B cell (primary cell): ENCODE data around the gene SGIP1.

Experiments
- EZH2 ChIP-seq: IDR thresholded peaks from 2 replicates; pipeline ENCODE4 v1.6.1; 2012; ENCODE audit warnings: borderline replicate concordance, low read depth, mild to moderate bottlenecking, moderate library complexity, low read length; ENCODE audit not compliant: insufficient read depth, poor library complexity, severe bottlenecking
- TF ChIP-seq, protein P1 (sequence below): fragments of 200-600 bp; IDR thresholded peaks from one replicate; pipeline ENCODE4 v1.8.0; 2022; ENCODE audit warnings: antibody characterized with exemption, mild to moderate bottlenecking

DNA sequence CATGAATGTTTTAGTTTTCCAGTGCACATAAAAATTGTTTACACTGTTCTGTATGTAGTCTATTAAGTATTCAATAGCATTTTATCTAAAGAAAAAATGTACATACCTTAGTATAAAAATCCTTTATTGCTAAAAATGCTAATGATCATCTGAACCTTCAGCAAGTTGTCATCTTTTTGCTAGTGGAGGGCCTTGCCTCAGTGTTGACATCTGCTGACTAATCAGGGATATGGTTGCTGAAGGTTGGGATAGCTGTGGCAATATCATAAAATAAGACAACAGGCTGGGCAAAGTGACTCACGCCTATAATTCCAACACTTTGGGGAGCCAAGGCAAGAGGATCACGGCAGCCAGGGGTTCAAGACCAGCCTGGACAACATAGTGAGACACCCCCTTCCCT, 227.3 kb downstream of the SGIP1 start:
- TF ChIP-seq, protein P1, sequence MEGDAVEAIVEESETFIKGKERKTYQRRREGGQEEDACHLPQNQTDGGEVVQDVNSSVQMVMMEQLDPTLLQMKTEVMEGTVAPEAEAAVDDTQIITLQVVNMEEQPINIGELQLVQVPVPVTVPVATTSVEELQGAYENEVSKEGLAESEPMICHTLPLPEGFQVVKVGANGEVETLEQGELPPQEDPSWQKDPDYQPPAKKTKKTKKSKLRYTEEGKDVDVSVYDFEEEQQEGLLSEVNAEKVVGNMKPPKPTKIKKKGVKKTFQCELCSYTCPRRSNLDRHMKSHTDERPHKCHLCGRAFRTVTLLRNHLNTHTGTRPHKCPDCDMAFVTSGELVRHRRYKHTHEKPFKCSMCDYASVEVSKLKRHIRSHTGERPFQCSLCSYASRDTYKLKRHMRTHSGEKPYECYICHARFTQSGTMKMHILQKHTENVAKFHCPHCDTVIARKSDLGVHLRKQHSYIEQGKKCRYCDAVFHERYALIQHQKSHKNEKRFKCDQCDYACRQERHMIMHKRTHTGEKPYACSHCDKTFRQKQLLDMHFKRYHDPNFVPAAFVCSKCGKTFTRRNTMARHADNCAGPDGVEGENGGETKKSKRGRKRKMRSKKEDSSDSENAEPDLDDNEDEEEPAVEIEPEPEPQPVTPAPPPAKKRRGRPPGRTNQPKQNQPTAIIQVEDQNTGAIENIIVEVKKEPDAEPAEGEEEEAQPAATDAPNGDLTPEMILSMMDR = no peak
- TF ChIP-seq EZH2 = no peak
